OCI-LY3 (cell line): ENCODE measurements around the gene PACRG.

Experiments
- EZH2phosphoT487 ChIP-seq: fragments of 200-600 bp; shearing (Covaris generic); IDR thresholded peaks from 2 replicates; pipeline ENCODE4 v1.6.1; 2018; ENCODE audit warnings: antibody characterized with exemption, mixed run types, low read depth
- TF ChIP-seq, protein P1 (sequence below): fragments of 200-600, 300-600 bp; sonication (generic); IDR thresholded peaks from 2 replicates; pipeline ENCODE4 v1.5.1; 2014; ENCODE audit warnings: antibody characterized with exemption, low read length, low read depth

DNA sequence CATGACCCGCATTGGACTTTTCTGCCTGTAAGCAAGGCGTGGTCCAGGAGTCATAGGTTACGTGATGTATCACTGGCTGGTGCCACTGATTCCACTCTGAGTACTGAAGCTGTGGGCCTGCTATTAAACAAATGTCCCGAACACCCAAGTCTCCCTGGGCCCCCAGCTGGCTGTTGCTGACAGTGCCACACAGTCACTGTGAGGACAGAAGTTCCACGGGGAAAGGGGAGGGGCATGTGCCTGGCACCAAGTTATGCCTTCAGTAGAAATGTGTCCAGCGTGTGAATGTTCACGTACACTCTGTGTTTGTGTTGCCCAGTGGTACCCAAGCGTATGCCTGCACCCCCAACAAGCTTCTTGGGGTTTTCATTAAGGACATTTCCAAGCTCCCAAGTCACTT, 515.3 kb downstream of the PACRG start:
- TF ChIP-seq EZH2phosphoT487, result no peak
- TF ChIP-seq, protein P1, sequence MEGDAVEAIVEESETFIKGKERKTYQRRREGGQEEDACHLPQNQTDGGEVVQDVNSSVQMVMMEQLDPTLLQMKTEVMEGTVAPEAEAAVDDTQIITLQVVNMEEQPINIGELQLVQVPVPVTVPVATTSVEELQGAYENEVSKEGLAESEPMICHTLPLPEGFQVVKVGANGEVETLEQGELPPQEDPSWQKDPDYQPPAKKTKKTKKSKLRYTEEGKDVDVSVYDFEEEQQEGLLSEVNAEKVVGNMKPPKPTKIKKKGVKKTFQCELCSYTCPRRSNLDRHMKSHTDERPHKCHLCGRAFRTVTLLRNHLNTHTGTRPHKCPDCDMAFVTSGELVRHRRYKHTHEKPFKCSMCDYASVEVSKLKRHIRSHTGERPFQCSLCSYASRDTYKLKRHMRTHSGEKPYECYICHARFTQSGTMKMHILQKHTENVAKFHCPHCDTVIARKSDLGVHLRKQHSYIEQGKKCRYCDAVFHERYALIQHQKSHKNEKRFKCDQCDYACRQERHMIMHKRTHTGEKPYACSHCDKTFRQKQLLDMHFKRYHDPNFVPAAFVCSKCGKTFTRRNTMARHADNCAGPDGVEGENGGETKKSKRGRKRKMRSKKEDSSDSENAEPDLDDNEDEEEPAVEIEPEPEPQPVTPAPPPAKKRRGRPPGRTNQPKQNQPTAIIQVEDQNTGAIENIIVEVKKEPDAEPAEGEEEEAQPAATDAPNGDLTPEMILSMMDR, result no peak
